ENCODE measurements around the gene TNIK. TPM values are rescaled to one million over a fixed set of nuclear protein-coding genes. Genes with fewer than 3 reads are reported as not detected.
"Not testable (repeated sequence)": the region's sequence is repeated elsewhere in the genome, so short reads cannot be mapped to it uniquely, and the experiment has no call there.

The TNIK gene
- total RNA-seq, 1 donor from 2014 or later: 56.6 TPM

- DNase-seq: no peak
Measured at GRCh38 chr3:171468296-171468906, 8.2 kb upstream of the TNIK start.

- DNase-seq: no peak
Measured at GRCh38 chr3:171465763-171466162, 5.6 kb upstream of the TNIK start.

GRCh38 chr3:171464462-171464861 is 4.3 kb upstream of the TNIK start:
- no peak for DNase-seq

DNA sequence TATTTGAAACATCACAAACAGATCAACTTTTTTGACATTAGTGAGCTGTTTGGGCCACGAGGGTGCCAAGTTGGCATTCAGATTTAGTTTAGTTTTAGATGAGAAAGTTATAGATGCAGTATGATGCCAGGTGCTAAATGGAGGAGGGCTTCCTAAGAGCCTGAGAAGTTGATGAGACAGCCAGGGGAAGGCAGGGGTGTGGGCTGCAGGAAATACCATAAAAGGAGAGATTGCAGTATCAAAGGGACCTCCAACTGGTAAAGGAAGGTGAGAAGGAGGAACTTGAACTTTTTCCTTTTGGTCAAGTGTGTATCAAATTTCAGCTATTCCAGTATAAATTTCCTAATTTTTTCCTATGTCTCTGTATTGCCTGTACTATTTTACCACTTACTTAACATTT is 2.0 kb upstream of the TNIK start:
- DNase-seq: no peak

- DNase-seq: no peak
Measured at GRCh38 chr3:171461525-171461917, 1.3 kb upstream of the TNIK start.

GRCh38 chr3:171460725-171461524 is 720 bp upstream of the TNIK start:
- peak; percentile 74 for DNase-seq

GRCh38 chr3:171459137-171459941 is 866 bp downstream of the TNIK start:
- peak; percentile 56 for DNase-seq

DNA sequence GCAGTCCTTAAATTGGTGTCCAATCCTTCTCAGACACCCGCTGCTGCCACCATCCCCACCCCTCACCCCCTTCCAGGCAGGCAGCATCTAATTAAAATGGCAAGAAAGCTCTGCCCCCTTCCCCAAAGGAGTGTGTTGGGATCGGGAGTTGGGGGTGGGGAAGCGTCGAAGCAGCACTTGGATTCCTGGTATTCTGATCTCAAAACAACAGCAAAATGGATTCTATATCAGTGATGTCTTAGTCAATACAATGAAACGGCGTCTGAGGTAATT is 1.4 kb downstream of the TNIK start:
- no peak for DNase-seq

DNA sequence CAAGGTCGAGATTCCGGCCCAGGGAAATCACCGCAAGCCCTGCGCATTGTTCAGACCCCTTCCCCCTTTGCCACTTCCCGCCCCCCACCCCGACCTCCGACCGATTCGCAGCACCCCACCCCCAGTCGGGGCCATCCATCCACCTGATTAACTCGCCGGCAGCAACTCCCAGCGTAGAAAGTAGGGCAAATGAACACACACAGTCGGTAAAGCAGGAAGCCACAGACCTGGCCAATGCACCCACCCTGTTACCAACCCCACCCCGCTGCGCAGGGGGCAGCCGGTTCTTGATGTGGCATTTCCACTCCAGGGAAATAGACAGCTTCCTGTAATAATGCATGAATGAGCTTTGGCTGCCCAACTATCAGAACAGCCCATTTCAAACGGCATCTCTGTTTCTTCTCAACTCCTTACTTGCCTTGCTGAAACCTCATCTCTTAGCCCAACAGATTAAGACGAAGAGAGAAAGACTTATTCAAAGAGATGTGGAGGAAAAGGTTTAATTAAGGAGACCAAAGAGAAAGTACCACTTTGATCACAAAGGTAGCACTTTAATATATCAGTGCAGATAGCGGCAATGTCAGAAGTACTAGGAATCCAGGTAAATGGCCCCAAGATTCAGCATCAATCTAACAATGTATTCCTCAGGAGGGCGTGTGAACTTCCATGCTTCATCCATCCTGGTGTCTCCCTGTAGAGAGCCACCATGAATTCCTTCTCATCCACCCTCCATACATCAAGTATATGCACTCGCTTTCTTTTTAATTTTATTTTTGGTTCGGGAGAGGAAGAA is 1.9 kb downstream of the TNIK start:
- peak; percentile 17 for DNase-seq

GRCh38 chr3:171457607-171458061 is 2.6 kb downstream of the TNIK start:
- DNase-seq: no peak

GRCh38 chr3:171456765-171457606 is 3.2 kb downstream of the TNIK start:
- DNase-seq: no peak

GRCh38 chr3:171455603-171456550 is 4.3 kb downstream of the TNIK start:
- DNase-seq: no peak

GRCh38 chr3:171454041-171454440 is 6.2 kb downstream of the TNIK start:
- DNase-seq: no peak

- DNase-seq: no peak
Measured at GRCh38 chr3:171453180-171453886, 6.9 kb downstream of the TNIK start.

DNA sequence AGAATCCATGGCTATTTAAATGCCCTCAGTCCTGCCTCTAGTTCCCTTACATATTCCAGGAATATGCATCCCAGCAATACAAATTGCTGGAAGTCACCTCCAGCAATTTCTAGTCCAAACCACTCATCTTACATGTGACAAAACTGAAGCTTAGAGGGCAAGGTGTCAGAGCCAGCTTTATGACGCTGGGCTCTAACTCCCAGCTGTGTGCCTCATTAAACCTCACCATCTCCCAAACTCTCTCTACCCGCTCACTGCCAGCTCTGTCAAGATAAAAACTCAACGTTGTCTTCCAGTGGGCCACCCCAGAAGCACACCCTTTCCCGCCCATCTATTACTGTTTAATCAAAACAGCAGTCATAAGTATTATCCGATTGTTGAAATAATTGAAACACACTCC is 7.9 kb downstream of the TNIK start:
- no peak for DNase-seq

DNA sequence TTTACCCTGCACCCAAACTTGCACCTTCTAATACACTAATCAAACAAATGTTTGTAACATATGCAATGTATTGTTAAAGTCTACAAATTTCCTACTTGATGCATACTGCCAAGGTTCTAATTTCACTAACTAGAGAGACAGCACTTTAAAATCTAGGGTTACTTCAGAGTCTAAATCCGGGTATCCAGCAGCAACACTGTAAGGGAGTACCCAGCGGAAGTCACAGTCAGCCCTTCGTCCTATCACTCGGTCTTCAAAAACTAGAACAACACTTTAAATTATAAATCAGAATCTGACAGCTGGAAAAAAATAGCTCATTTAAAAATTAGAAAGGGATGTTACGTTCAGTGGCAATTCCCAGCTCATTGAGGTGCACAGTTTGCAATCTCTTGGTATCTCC is 8.3 kb downstream of the TNIK start:
- no peak for DNase-seq

DNA sequence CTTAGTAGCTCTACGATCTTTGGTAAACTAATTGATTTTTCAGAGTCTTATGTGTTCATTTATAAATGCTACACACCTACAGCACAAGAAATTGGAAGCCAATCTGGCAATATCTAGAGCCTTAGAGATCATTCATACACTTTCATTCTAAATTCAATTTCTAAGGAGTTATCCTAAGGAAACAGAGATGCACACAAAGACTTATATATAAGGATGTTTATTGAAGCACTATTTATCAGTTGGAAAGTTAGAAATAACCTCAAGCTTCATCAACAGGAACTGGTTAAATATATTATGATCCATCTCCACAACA is 12.7 kb downstream of the TNIK start:
- DNase-seq: not testable (repeated sequence)

DNA sequence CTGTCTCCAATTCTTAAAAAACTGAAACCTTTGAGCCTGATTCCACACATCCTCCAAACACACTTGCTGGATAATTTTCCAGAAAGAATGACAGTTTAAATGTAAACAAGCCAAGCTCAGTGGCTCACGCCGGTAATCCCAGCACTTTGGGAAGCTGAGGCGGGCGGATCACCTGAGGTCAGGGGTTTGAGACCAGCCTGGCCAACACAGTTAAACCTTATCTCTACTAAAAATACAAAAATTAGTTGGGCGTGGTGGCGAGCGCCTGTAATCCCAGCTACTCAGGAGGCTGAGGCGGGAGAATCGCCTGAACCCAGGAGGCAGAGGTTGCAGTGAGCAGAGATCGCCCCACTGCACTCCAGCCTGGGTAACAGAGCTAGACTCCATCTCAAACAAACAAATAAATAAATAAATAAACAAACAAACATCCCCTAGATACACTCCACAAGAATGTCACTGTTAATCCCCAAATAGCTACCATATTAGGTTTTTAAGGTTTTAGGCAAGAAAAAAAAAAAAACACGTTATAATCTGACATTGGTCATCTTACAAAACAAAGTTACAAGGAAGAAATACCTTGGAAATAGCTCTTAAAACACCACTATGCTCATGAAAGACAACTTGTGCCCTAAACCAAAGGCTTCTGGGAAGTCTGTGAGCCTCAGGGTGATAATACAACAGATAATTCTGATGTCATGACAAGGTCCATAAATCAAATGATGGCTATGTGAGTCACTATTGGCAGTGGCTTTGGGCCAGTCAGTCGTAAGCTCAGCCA is 13.2 kb downstream of the TNIK start:
- DNase-seq: no peak

- no peak for DNase-seq
Measured at GRCh38 chr3:171446301-171446700, 13.9 kb downstream of the TNIK start.

Data from tongue (tissue), 2 donors.